ENCODE results near the gene AFAP1L1.

The AFAP1L1 gene

GRCh38 chr5:149360272-149360671, 88.6 kb downstream of the AFAP1L1 start:
- no peak overlapping the region for H3K4me3 ChIP-seq (ENCODE audit: low read depth, low read length)
- no peaks in the 10 kb centered on the region for H3K9me3 ChIP-seq (ENCODE audit: control insufficient read depth, insufficient read depth, low read depth, low read length)
- POLR2A ChIA-PET: interaction anchor here (0.5 to 0.9 kb wide), 2 partner anchors 15 to 603 kb away, joined by 3 read pairs; partner anchors contain the start of gene GRPEL2
- H3K36me3 ChIP-seq (ENCODE audit: control insufficient read depth in 2 of 2, insufficient read depth in 1 of 2, low read length in 2 of 2): peaks cover 0 to 8% of the 10 kb centered on the region in 2 experiments; a peak in 2 of 3 replicates
- no peak overlapping the region for H3K27ac ChIP-seq (ENCODE audit: extremely low read depth, low read depth, low read length)
- no peak for TF ChIP-seq ZNF175 (tag by site-specific recombination; IDR thresholded peaks at IDR 0.05)
- no peak for TF ChIP-seq ZNF48 (tag by site-specific recombination; IDR thresholded peaks at IDR 0.05)
- no peak for TF ChIP-seq ZNF510 (tag by site-specific recombination; IDR thresholded peaks at IDR 0.05; ENCODE audit: insufficient replicate concordance)
- no peak for TF ChIP-seq KLF10 (tag by site-specific recombination; IDR thresholded peaks at IDR 0.05)
- CTCF ChIA-PET: interaction anchor here (0.6 to 15.5 kb wide), 4 partner anchors 11 to 75 kb away, joined by 3 to 212 read pairs (median 9); no protein-coding TSS in a partner anchor
- H3K4me1 ChIP-seq (ENCODE audit: control insufficient read depth, insufficient read depth, low read length): no peaks in the 10 kb centered on the region

DNA sequence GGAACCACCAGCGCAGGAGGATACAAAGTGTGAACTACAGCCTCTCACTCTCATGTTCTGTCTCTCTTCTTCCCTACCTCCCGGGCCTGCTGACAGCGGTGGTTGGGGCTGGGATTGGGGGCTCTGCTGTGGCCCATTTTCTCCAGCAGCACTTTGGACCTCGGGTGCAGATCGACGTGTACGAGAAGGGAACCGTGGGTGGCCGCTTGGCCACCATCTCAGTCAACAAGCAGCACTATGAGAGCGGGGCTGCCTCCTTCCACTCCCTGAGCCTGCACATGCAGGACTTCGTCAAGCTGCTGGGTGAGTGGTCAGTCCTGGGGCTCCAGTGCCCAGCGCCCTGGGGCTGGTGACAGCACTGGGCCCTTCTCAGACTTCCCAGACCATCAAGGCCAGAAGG, 90.9 kb downstream of the AFAP1L1 start:
- H3K9me3 ChIP-seq (ENCODE audit: control insufficient read depth, insufficient read depth, low read depth, low read length): no peaks in the 10 kb centered on the region
- H3K36me3 ChIP-seq (ENCODE audit: control insufficient read depth in 2 of 2, insufficient read depth in 1 of 2, low read length in 2 of 2): no peaks in the 10 kb centered on the region
- TF ChIP-seq SALL2 (tag by site-specific recombination; IDR thresholded peaks at IDR 0.05; ENCODE audit: borderline replicate concordance): no peak
- TF ChIP-seq ZBTB20 (tag by site-specific recombination; IDR thresholded peaks at IDR 0.05): no peak
- TF ChIP-seq ZNF670 (tag by site-specific recombination; IDR thresholded peaks at IDR 0.05; ENCODE audit: low read depth): no peak
- TF ChIP-seq, protein P1, sequence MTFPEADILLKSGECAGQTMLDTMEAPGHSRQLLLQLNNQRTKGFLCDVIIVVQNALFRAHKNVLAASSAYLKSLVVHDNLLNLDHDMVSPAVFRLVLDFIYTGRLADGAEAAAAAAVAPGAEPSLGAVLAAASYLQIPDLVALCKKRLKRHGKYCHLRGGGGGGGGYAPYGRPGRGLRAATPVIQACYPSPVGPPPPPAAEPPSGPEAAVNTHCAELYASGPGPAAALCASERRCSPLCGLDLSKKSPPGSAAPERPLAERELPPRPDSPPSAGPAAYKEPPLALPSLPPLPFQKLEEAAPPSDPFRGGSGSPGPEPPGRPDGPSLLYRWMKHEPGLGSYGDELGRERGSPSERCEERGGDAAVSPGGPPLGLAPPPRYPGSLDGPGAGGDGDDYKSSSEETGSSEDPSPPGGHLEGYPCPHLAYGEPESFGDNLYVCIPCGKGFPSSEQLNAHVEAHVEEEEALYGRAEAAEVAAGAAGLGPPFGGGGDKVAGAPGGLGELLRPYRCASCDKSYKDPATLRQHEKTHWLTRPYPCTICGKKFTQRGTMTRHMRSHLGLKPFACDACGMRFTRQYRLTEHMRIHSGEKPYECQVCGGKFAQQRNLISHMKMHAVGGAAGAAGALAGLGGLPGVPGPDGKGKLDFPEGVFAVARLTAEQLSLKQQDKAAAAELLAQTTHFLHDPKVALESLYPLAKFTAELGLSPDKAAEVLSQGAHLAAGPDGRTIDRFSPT (tag by site-specific recombination; IDR thresholded peaks at IDR 0.05): no peak
- no peak for TF ChIP-seq GFI1B (tag by site-specific recombination; IDR thresholded peaks at IDR 0.05)
- TF ChIP-seq, protein P2, sequence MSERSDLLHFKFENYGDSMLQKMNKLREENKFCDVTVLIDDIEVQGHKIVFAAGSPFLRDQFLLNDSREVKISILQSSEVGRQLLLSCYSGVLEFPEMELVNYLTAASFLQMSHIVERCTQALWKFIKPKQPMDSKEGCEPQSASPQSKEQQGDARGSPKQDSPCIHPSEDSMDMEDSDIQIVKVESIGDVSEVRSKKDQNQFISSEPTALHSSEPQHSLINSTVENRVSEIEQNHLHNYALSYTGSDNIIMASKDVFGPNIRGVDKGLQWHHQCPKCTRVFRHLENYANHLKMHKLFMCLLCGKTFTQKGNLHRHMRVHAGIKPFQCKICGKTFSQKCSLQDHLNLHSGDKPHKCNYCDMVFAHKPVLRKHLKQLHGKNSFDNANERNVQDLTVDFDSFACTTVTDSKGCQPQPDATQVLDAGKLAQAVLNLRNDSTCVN (tag by site-specific recombination; optimal IDR thresholded peaks at IDR 0.05): no peak
- TF ChIP-seq PRDM1 (tag by site-specific recombination; IDR thresholded peaks at IDR 0.05): no peak
- TF ChIP-seq ZNF266 (tag by site-specific recombination; IDR thresholded peaks at IDR 0.05; ENCODE audit: low read depth): no peak
- no peak for TF ChIP-seq ZNF677 (tag by site-specific recombination; IDR thresholded peaks at IDR 0.05)
- H3K4me1 ChIP-seq (ENCODE audit: control insufficient read depth, insufficient read depth, low read length): no peaks in the 10 kb centered on the region
- CTCF ChIA-PET: interaction anchor here (0.8 to 15.5 kb wide), 2 partner anchors 11 to 73 kb away, joined by 3 to 212 read pairs; no protein-coding TSS in a partner anchor
- no peak overlapping the region for H3K4me3 ChIP-seq (ENCODE audit: low read depth, low read length)
- H3K27ac ChIP-seq (ENCODE audit: extremely low read depth, low read depth, low read length): no peak overlapping the region
- POLR2A ChIA-PET: no interaction called here

DNA sequence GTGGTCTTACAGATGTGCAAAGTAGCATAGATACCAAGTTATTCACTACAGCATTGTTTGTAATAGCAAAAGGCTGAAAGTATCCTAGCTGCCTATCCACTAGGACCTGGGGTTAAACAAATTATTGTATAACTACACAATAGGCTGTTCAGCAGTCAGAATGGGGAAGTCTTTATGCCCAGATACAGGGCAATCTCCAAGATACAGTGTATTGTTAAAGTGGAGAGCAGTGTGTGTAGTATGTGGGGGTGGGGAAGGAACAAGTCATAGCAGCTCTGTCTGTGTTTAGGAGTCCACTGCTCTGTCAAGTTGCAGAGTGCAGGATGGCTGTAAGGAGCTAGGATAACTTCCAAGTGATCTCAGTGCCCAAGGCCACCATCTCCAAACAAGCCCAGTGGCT, 91.7 kb downstream of the AFAP1L1 start:
- H3K4me3 ChIP-seq (ENCODE audit: low read depth, low read length): no peak overlapping the region
- H3K9me3 ChIP-seq (ENCODE audit: control insufficient read depth, insufficient read depth, low read depth, low read length): no peaks in the 10 kb centered on the region
- no peaks in the 10 kb centered on the region for H3K4me1 ChIP-seq (ENCODE audit: control insufficient read depth, insufficient read depth, low read length)
- H3K27ac ChIP-seq (ENCODE audit: extremely low read depth, low read depth, low read length): no peak overlapping the region
- ChIA-PET POLR2A (interaction anchor here (1.0 to 1.7 kb wide), 2 partner anchors 8 to 18 kb away, joined by 3 to 5 read pairs; partner anchors contain the start of gene GRPEL2), CTCF (interaction anchor here (0.7 to 15.5 kb wide), 5 partner anchors 8 to 1642 kb away, joined by 3 to 212 read pairs (median 3); no protein-coding TSS in a partner anchor)
- TF ChIP-seq ZNF274 (IDR thresholded peaks at IDR 0.05; ENCODE audit: low read length): no peak
- TF ChIP-seq ZNF274 (tag by site-specific recombination; IDR thresholded peaks at IDR 0.05; ENCODE audit: borderline replicate concordance): no peak
- peak; percentile 44; the same call in 1 of the 2 replicates for TF ChIP-seq ZNF600 (tag by site-specific recombination; IDR thresholded peaks at IDR 0.05)
- peaks cover 0 to 4% of the 10 kb centered on the region in 2 experiments; a peak in 1 of 3 replicates for H3K36me3 ChIP-seq (ENCODE audit: control insufficient read depth in 2 of 2, insufficient read depth in 1 of 2, low read length in 2 of 2)

Data from HEK293 (cell line).